K562 (cell line): Measurements from ENCODE around the gene SMCHD1. TPM values are rescaled to one million over a fixed set of nuclear protein-coding genes. Genes with fewer than 3 reads are reported as not detected.

Source experiments
- AFF1 ChIP-seq, 2 experiments: fragments of 450-650 bp; IDR thresholded peaks; 2 replicates each; pipeline ENCODE4 v1.6.1; 2018; ENCODE audit warnings: mild to moderate bottlenecking in 2 of 2, low read depth in 1 of 2; ENCODE audit not compliant: partially characterized antibody in 2 of 2
- ATF3 ChIP-seq, 2 experiments: fragments of 450-650 bp in 1 of 2; sonication (generic) in 1 of 2; formaldehyde crosslinking in 1 of 2; IDR thresholded peaks in 1 of 2; conservative IDR thresholded peaks in 1 of 2; 2 replicates each; pipeline versions ENCODE4 v1.6.1 to v1.8.1; 2016 to 2023; ENCODE audit warnings: mild to moderate bottlenecking in 2 of 2, moderate library complexity in 2 of 2, inconsistent platforms in 1 of 2, missing genetic modification reagents in 1 of 2
- CGGBP1 ChIP-seq: fragments of 250-450 bp; sonication (Bioruptor Pico); IDR thresholded peaks from 2 replicates; pipeline ENCODE4 v1.9.0; 2021; ENCODE audit warnings: mild to moderate bottlenecking
- CSDE1 ChIP-seq, 2 experiments: fragments of 450-650 bp; IDR thresholded peaks; 2 replicates each; pipeline ENCODE4 v1.6.1; 2016; ENCODE audit warnings: mild to moderate bottlenecking in 1 of 2
- HDAC3 ChIP-seq: fragments of 450-650 bp; IDR thresholded peaks from 2 replicates; pipeline ENCODE4 v1.6.1; 2018; ENCODE audit warnings: borderline replicate concordance, mild to moderate bottlenecking, moderate library complexity; ENCODE audit not compliant: partially characterized antibody
- HSF4 ChIP-seq: fragments of 250-450 bp; sonication (Bioruptor Pico); IDR thresholded peaks from 2 replicates; pipeline ENCODE4 v2.1.2; 2022; ENCODE audit warnings: mild to moderate bottlenecking, moderate library complexity, borderline replicate concordance
- JUNB ChIP-seq: fragments of 450-650 bp; formaldehyde crosslinking; conservative IDR thresholded peaks from 2 replicates; pipeline ENCODE4 v1.4.0; 2020; ENCODE audit warnings: mild to moderate bottlenecking
- LCOR ChIP-seq: sonication (generic); formaldehyde crosslinking; IDR thresholded peaks from 2 replicates; pipeline ENCODE4 v1.8.0; 2022; ENCODE audit warnings: mild to moderate bottlenecking, missing genetic modification reagents
- TRIM25 ChIP-seq: fragments of 450-650 bp; IDR thresholded peaks from 2 replicates; pipeline ENCODE4 v1.7.0; 2016; ENCODE audit warnings: borderline replicate concordance
- XRCC4 ChIP-seq: IDR thresholded peaks from one replicate; pipeline ENCODE4 v1.6.1; 2011; ENCODE audit not compliant: insufficient read depth, insufficient read length; ENCODE audit errors: extremely low read depth
- XRCC5 ChIP-seq: fragments of 200-400 bp; formaldehyde crosslinking; IDR thresholded peaks from 2 replicates; pipeline ENCODE4 v1.6.1; 2017; ENCODE audit warnings: low read depth, mild to moderate bottlenecking, low read length
- YY1 ChIP-seq, 3 experiments: IDR thresholded peaks; 2 replicates each; pipeline ENCODE4 v1.6.1; 2011; ENCODE audit warnings: low read length in 2 of 3, mild to moderate bottlenecking in 2 of 3, moderate library complexity in 2 of 3, borderline replicate concordance in 1 of 3, control low read depth in 1 of 3, low read depth in 1 of 3; ENCODE audit not compliant: insufficient read depth in 3 of 3, insufficient replicate concordance in 2 of 3, control insufficient read depth in 1 of 3, insufficient read length in 1 of 3; ENCODE audit errors: extremely low read depth in 1 of 3
- ZNF124 ChIP-seq: sonication (generic); formaldehyde crosslinking; IDR thresholded peaks from 2 replicates; pipeline ENCODE4 v1.8.1; 2022; ENCODE audit warnings: missing genetic modification reagents
- polyA plus RNA-seq, 8 experiments: library from polyadenylated mRNA; depleted of rRNA in 4 of 8; stranded (reverse) in 5 of 8; unstranded in 3 of 8; fragments of >200 nt; fragmentation: Nextera tagmentation in 2 of 8; fragmentation: Illumina TruSeq in 1 of 8; extraction: Ambion mirVana in 2 of 8; extraction: Trizol in 1 of 8; gene quantifications; 2 replicates each; pipeline versions ENCODE4 v1.2.1 to v1.2.3, GENCODE V29; 2011 to 2014; ENCODE audit warnings: inconsistent platforms in 1 of 8, missing spikeins in 1 of 8
- total RNA-seq, 7 experiments: library from RNA; depleted of rRNA in 6 of 7; stranded (reverse); fragments of >200 nt in 6 of 7; fragmentation: Illumina TruSeq in 2 of 7; extraction: Trizol in 2 of 7; gene quantifications; 2 replicates each; pipeline versions ENCODE4 v1.2.1 to v1.2.3, GENCODE V29; 2011 to 2021; ENCODE audit warnings: low replicate concordance in 1 of 7

SMCHD1 gene
- total and polyA plus RNA-seq, 9 of the 15 experiments (the other 6 are each of a cell fraction or from before 2014, with no cell fraction given): 6.3 to 144 (median 72.7) TPM

- TF ChIP-seq XRCC4 (no peak), LCOR (CRISPR knock-in tag) (peak; percentile 60), AFF1 (IDR thresholded peaks at IDR 0.05; ENCODE audit: low read depth in 1 of 2, partially characterized antibody in 2 of 2) (peak in 1 of 2 experiments; percentile 59), CGGBP1 (CRISPR knock-in tag) (no peak), YY1 (IDR thresholded peaks at IDR 0.05; ENCODE audit: borderline replicate concordance in 1 of 3, control insufficient read depth in 1 of 3, extremely low read depth in 1 of 3, insufficient read depth in 3 of 3, insufficient read length in 1 of 3, insufficient replicate concordance in 2 of 3, low read depth in 1 of 3, low read length in 2 of 3) (peak in 2 of 3 experiments; percentile 46 to 71), ZNF124 (CRISPR knock-in tag) (no peak), CSDE1 (IDR thresholded peaks at IDR 0.05) (peak in 1 of 2 experiments; percentile 11; a peak in 2 of 4 replicates), HDAC3 (no peak), JUNB (no peak), ATF3 (IDR thresholded peaks at IDR 0.05) (no peak), ATF3 (CRISPR knock-in tag; conservative IDR thresholded peaks at IDR 0.05) (no peak), HSF4 (no peak), XRCC5 (0 out of 2 replicates have a peak, but pooled peaks have one; percentile 63), TRIM25 (no peak)
Observed at GRCh38 chr18:2655178-2655953, at the start of gene SMCHD1 (continued).
